LHCN-M2 (cell line): ENCODE results near the gene MFN1. TPM values are rescaled to one million over a fixed set of nuclear protein-coding genes. Genes with fewer than 3 reads are reported as not detected.

Experiments
- DNase-seq: peaks from one replicate; pipeline ENCODE4 v3.0.0-alpha.2; 2012; ENCODE audit warnings: low read depth
- total RNA-seq: library from RNA; depleted of rRNA; stranded (reverse); fragments of >200 nt; gene quantifications from 2 replicates; pipeline ENCODE4 v1.2.3, GENCODE V29; 2014

Gene MFN1
- total RNA-seq, 1 experiment from 2014 or later, result 46.0 TPM

- DNase-seq, result no peak
Measured at GRCh38 chr3:179336345-179336929, 11.1 kb upstream of the MFN1 start.

GRCh38 chr3:179348325-179349013, 960 bp downstream of the MFN1 start:
- no peak for DNase-seq

GRCh38 chr3:179355996-179356395, 8.5 kb downstream of the MFN1 start:
- no peak for DNase-seq

GRCh38 chr3:179363332-179363731, 15.8 kb downstream of the MFN1 start:
- DNase-seq, result no peak

- no peak for DNase-seq
Measured at GRCh38 chr3:179369621-179370020, 22.1 kb downstream of the MFN1 start.

GRCh38 chr3:179373938-179374337, 26.4 kb downstream of the MFN1 start:
- no peak for DNase-seq

GRCh38 chr3:179375091-179375999, 27.8 kb downstream of the MFN1 start:
- no peak for DNase-seq

- no peak for DNase-seq
Measured at GRCh38 chr3:179376474-179376873, 29.0 kb downstream of the MFN1 start.

- DNase-seq, result no peak
Measured at GRCh38 chr3:179391906-179392305, 44.4 kb downstream of the MFN1 start.

GRCh38 chr3:179398574-179399231, 51.2 kb downstream of the MFN1 start:
- DNase-seq, result peak; percentile 28

GRCh38 chr3:179401561-179401960, 54.1 kb downstream of the MFN1 start:
- DNase-seq, result no peak

GRCh38 chr3:179402963-179403362, 55.5 kb downstream of the MFN1 start:
- no peak for DNase-seq

GRCh38 chr3:179404307-179404706, 56.8 kb downstream of the MFN1 start:
- no peak for DNase-seq

- peak; percentile 45 for DNase-seq
Measured at GRCh38 chr3:179410331-179410730, 62.8 kb downstream of the MFN1 start.

GRCh38 chr3:179410999-179411398, 63.5 kb downstream of the MFN1 start:
- DNase-seq, result no peak

GRCh38 chr3:179414804-179415203, 67.3 kb downstream of the MFN1 start:
- peak; percentile 11 for DNase-seq

- DNase-seq, result no peak
Measured at GRCh38 chr3:179415377-179415776, 67.9 kb downstream of the MFN1 start.

- DNase-seq, result peak; percentile 43
Measured at GRCh38 chr3:179416681-179417080, 69.2 kb downstream of the MFN1 start.

- DNase-seq, result no peak
Measured at GRCh38 chr3:179418610-179419009, 71.1 kb downstream of the MFN1 start.

- DNase-seq, result peak; percentile 39
Measured at GRCh38 chr3:179421500-179421899, 74.0 kb downstream of the MFN1 start.

GRCh38 chr3:179425075-179425474, 77.6 kb downstream of the MFN1 start:
- DNase-seq, result no peak
